Testis (tissue), 3 donors: ENCODE measurements around the gene SYT13. TPM values are rescaled to one million over a fixed set of nuclear protein-coding genes. Genes with fewer than 3 reads are reported as not detected.

Experiments
- DNase-seq: peaks from one replicate; pipeline ENCODE4 v3.0.0-alpha.2; 2019
- H3K27ac ChIP-seq, 2 donors: fragments of 200-600 bp; sonication (generic); one replicate each; pipeline ENCODE4 v1.5.1; 2019
- H3K27me3 ChIP-seq: fragments of 200-600 bp; sonication (generic); one replicate; pipeline ENCODE4 v1.5.1; 2019
- H3K36me3 ChIP-seq: fragments of 200-600 bp; sonication (generic); one replicate; pipeline ENCODE4 v1.5.1; 2017; ENCODE audit warnings: low read depth; ENCODE audit errors: missing control alignments
- H3K4me1 ChIP-seq: fragments of 200-600 bp; sonication (generic); one replicate; pipeline ENCODE4 v1.5.1; 2019
- H3K4me3 ChIP-seq, 2 donors: fragments of 200-600 bp; sonication (generic); one replicate each; pipeline ENCODE4 v1.5.1; 2017 to 2019
- H3K9me3 ChIP-seq: fragments of 200-600 bp; sonication (generic); one replicate; pipeline ENCODE4 v1.5.1; 2017
- CTCF ChIP-seq, 3 experiments: fragments of 450-650 bp in 2 of 3; fragments of 200-600 bp in 1 of 3; sonication (generic) in 1 of 3; IDR thresholded peaks; one replicate each; pipeline ENCODE4 v1.5.1; 2016 to 2019; ENCODE audit warnings: antibody characterized with exemption in 3 of 3, mild to moderate bottlenecking in 2 of 3, moderate library complexity in 1 of 3
- POLR2A ChIP-seq: fragments of 450-650 bp; IDR thresholded peaks from one replicate; pipeline ENCODE4 v1.6.1; 2017; ENCODE audit warnings: antibody characterized with exemption, mild to moderate bottlenecking, moderate library complexity
- WGBS, 2 donors: methylation state at CpG; one replicate each; pipeline ENCODE4 v1.1.5; 2018; 5-methylcytosine and 5-hydroxymethylcytosine counted together
- intact Hi-C: fragments of 100-400 bp; cut with DNase I; formaldehyde crosslinking; loops from one replicate; pipeline ENCODE4 v1.15.1; 2023; ENCODE audit warnings: low total_unique reads
- polyA plus RNA-seq: library from polyadenylated mRNA; stranded (reverse); fragments of 350-450 nt; fragmentation: Illumina TruSeq; extraction: RNeasy Lipid Tissue Mini Kit (QIAGEN cat#74804); gene quantifications from one replicate; pipeline ENCODE4 v1.2.3, GENCODE V29; 2014; ENCODE audit warnings: low read depth, low replicate concordance; ENCODE audit not compliant: insufficient read depth
- total RNA-seq, 2 donors: library from RNA; depleted of rRNA; stranded (reverse); fragments of >200 nt; gene quantifications; one replicate each; pipeline ENCODE4 v1.2.3, GENCODE V29; 2016

Gene SYT13
- total and polyA plus RNA-seq, 3 donors from 2014 or later: 0.68 to 3.3 (median 1.4) TPM

GRCh38 chr11:45316258-45316657 is 30.1 kb upstream of the SYT13 start:
- no peaks in the 10 kb centered on the region for H3K9me3 ChIP-seq
- DNase-seq: no peak
- H3K36me3 ChIP-seq: no peaks in the 10 kb centered on the region
- no peaks in the 10 kb centered on the region for H3K27me3 ChIP-seq
- H3K4me3 ChIP-seq: no peak overlapping the region
- H3K4me1 ChIP-seq: no peaks in the 10 kb centered on the region
- intact Hi-C loops: no loop called here
- H3K27ac ChIP-seq: no peak overlapping the region
- no peak for TF ChIP-seq CTCF (IDR thresholded peaks at IDR 0.05)
- no peak for TF ChIP-seq POLR2A
- 71 to 73% methylated on average over 9 of the region's 9 CpGs for WGBS, 2 donors

- Histone ChIP-seq H3K4me1 (no peaks in the 10 kb centered on the region), H3K27me3 (no peaks in the 10 kb centered on the region), H3K9me3 (no peaks in the 10 kb centered on the region), H3K4me3 (no peak overlapping the region), H3K27ac (no peak overlapping the region), H3K36me3 (no peaks in the 10 kb centered on the region)
- TF ChIP-seq POLR2A (no peak), CTCF (IDR thresholded peaks at IDR 0.05) (no peak)
- WGBS, 2 donors: 84 to 89% methylated on average over 2 of the region's 2 CpGs
- no peak for DNase-seq
- intact Hi-C loops: no loop called here
Observed at GRCh38 chr11:45314900-45315299, 28.8 kb upstream of the SYT13 start.

GRCh38 chr11:45313171-45313865 is 27.2 kb upstream of the SYT13 start:
- no peak for DNase-seq
- Histone ChIP-seq H3K27me3 (no peaks in the 10 kb centered on the region), H3K4me3 (no peak overlapping the region), H3K36me3 (no peaks in the 10 kb centered on the region), H3K4me1 (no peaks in the 10 kb centered on the region), H3K27ac (no peak overlapping the region), H3K9me3 (no peaks in the 10 kb centered on the region)
- intact Hi-C loops: no loop called here
- WGBS, 2 donors: 89 to 91% methylated on average over 1 of the region's 1 CpG
- TF ChIP-seq POLR2A (no peak), CTCF (IDR thresholded peaks at IDR 0.05) (no peak)

- Histone ChIP-seq H3K9me3 (no peaks in the 10 kb centered on the region), H3K4me3 (no peak overlapping the region), H3K27me3 (no peaks in the 10 kb centered on the region), H3K4me1 (no peaks in the 10 kb centered on the region), H3K36me3 (no peaks in the 10 kb centered on the region), H3K27ac (no peak overlapping the region)
- WGBS, 2 donors: 60 to 67% methylated on average over 5 of the region's 5 CpGs
- no peak for DNase-seq
- intact Hi-C loops: no loop called here
- TF ChIP-seq POLR2A: no peak
- TF ChIP-seq CTCF (IDR thresholded peaks at IDR 0.05): no peak
Observed at GRCh38 chr11:45305874-45306623, 19.9 kb upstream of the SYT13 start.
